ENCODE results near the gene ZNF438.

DNA sequence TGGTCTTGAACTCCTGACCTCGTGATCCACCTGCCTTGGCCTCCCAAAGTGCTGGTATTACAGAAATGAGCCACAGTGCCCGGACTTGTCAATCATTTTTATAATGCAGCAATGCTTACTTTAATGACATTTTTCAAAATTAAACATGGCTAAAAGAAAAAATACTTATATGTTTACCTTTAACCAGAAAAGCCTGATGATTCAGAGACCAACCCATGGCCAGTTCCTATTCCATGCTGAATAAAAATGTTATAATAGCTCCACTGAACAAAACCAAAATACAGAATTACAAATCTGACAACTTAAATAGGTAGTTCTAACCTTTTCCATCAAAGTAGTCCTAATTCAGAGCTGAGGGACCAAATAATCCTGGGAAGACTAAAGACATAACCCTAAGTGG, 21.6 kb downstream of the ZNF438 start:
- TF ChIP-seq, protein P1, sequence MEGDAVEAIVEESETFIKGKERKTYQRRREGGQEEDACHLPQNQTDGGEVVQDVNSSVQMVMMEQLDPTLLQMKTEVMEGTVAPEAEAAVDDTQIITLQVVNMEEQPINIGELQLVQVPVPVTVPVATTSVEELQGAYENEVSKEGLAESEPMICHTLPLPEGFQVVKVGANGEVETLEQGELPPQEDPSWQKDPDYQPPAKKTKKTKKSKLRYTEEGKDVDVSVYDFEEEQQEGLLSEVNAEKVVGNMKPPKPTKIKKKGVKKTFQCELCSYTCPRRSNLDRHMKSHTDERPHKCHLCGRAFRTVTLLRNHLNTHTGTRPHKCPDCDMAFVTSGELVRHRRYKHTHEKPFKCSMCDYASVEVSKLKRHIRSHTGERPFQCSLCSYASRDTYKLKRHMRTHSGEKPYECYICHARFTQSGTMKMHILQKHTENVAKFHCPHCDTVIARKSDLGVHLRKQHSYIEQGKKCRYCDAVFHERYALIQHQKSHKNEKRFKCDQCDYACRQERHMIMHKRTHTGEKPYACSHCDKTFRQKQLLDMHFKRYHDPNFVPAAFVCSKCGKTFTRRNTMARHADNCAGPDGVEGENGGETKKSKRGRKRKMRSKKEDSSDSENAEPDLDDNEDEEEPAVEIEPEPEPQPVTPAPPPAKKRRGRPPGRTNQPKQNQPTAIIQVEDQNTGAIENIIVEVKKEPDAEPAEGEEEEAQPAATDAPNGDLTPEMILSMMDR (IDR thresholded peaks at IDR 0.05), result no peak
- TF ChIP-seq EZH2 (IDR thresholded peaks at IDR 0.05), result no peak

Data from neural progenitor cell (in vitro differentiated cells).